ENCODE data around the gene PLCB2.
A peak's percentile ranks its signal among the peaks of the same experiment; 100 is the strongest.

PLCB2 gene

DNA sequence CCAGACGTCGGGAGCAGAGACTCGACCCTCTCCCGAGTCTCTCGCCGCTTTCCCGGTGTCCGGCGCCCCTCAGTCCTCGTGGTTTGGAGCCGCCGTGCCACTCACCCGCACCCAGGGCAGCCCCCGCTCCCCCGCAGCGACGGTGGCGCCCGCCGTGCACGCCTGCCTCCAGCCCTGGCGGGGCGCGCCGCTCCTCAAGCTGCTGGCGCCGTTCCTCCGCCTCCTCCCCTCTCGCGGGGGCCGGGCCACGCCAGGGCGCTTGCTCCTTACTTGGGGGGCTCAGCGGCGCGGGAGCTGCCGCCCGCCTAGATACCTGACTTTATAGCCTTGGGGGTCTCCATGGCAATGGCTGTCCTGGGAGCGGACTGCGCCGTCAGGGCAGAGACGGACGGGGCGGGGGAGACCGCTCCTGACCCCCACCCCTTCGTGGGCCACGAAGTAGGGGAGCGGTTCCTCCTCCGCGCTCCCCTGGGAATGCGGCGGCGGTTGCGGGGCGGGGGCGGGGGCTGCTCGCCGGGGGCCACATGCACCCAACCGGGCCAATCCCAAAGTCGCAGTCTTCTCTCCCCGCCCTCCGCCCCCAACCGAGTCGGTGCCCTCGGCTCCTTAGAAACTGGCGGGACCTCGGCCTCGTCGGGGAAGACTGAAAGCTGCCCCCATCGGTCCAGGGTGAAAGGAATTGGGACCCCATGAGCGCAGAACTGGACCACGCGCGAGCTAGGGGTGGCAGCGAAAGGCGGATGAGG is 24.7 kb downstream of the PLCB2 start, which contains the start of gene ANKRD63:
Gene ANKRD63 (minus strand): TSS at position 196 of the 746 bp plus-strand sequence. CDS start 478 bp downstream, outside the sequence.
- peak; percentile 46 for DNase-seq

DNA sequence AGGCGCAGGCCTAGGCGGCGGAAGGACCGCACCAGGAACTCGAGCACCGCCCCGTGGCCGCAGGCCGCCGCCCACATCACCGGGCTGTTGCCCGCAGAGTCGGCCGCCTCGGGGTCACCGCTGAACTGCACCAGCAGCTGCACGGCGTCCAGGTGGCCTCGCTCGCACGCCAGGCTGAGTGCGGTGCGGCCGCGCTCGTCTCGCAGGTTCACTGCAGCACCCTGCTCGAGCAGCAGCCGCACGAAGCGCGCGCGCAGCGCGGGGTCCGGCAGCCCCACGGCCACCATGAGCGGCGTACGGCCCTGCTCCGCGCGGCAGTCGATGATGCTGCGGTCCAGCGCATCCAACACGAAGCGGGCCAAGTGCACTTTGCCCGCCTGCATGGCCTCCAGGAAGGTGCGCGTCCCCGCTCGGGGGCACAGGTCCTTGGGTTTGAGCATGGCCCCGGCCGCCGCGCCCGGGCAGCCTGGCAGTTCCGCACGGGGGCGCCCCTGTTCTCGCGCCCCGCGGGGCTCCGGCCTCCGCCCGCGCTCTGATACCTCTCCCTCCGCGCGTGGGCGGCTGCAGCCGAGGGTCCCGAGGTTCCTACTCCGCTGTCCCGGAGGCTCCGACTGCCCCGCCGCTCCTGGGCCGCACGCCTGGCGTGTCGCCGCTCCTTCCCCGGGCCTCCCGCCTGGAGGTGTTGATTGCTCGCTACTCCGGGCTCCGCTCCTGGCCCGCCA is 25.4 kb downstream of the PLCB2 start:
- DNase-seq, result peak; percentile 51

DNA sequence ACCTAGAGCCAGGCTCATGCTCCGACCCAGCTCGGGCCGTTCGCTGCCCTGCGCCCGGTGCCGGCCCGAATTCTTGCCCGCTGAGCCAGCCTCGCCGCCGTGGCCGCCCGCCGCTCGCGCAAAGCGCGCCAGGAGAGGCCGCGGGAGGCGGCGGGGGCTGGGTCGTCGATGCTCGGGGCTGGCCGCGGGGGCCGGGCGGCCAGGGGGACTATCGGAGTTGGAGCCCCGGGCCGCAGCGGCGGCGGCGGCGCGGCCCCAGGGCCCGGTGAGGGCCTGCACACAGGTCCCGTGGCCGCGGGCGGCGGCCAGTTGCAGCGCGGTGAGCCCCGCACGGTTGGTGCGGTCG is 26.0 kb downstream of the PLCB2 start:
- no peak for DNase-seq

DNA sequence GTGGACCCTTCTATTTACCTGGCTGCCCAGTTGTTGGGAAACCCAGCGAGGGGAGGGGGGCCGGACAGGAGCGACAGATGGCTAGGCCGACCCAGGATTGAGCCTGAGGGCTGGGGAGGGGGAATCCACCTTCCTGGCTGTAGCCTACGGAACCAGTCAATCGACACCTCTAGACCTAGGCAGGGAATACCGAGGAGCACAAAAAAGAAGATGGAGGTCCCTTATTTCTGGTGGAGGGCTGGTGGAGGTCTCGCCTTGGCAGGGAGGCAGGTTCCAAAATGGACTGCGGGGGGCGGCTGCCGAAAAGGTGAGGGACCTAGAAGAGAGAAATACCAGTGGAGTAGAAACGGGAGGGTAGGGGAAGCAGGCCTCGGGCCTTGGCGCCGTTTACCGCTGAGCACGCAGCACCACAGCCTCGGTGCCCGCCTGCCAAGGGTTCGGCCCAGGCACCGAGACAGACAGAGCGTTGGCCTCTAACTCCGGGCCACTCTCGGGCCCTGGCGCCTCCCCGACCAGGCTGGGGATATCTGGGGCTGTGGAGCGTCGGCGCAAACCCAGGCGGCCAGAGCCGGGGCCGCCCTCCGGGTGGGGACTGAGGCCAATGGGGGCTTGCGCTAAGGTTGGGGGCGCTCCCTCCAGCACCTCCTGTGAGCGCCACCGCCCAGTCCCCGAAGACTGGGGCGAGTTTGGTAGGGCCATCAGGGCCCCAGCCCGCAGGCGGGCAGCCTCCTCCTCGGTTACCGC is 26.5 kb downstream of the PLCB2 start:
- no peak for DNase-seq

DNA sequence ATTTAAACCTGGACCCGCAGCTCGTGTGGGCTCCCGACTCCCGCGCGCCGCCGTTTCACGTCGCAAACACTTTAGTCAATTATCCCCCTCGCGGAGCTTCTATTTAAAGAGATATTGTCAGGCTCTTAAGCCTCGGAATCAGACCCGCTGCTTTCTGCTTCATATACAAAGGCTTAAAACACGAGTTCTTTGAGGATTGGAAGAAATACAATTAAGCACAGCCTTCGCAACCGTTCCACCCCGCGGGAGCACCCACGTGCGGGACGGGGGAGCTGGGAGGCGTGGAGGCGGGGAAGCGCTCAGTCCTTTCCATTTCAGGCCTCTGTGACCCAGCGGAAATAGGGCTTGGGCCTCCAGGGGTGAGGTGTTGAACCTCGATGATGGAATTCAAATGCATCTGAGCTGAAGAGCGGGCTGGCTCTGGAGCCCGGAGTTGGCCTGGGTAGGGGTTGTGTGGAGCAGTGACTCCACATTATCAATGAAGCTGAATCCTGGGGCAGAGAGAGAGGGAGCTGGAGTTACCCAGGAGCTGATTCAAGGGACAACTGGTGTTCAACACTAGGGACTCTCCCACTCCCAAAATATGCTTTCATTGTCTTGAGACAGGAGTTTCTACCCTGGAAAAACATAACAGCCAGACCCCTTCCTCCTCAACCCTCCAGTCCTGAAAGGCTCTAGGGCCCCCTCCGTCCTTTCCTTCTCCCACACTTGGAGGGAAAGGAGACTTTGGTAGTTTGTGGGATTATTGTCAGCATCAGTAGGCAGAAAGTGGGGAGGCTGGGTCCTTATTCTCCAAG is 27.3 kb downstream of the PLCB2 start:
- DNase-seq, result no peak

DNA sequence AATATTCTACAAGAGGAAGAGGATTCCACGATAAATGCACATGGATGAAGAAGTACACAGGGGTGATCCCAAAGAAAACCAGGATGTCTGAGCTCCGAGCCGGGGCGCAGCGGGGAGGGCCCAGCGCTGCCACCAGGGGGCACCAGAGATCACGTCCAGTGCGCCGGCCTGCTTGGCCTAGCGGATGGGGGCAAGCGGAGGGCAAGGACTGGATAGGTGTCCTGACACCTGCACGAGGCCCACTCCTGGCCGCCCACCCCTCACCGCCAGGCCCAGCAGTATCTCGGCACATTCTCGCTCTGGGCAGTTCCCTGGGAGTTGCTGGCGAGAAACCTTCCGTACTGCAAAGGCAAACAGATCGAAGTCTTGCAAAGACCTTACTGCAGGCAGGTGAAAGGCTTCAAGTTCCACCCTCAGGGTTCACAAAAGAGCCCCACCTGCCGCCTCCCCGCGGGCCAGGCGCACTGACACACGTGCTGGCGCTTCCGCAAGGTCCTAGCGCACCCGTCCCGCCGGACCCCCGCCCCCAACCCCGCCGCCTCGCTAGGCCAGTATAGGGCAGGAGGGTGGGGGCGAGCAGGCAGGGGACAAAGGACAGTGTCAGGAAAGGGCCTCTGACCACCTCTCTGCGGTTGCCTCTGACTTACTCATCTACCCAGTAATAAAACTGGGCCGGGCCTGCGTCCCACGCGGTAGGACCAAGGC is 28.1 kb downstream of the PLCB2 start:
- peak; percentile 73 for DNase-seq

DNA sequence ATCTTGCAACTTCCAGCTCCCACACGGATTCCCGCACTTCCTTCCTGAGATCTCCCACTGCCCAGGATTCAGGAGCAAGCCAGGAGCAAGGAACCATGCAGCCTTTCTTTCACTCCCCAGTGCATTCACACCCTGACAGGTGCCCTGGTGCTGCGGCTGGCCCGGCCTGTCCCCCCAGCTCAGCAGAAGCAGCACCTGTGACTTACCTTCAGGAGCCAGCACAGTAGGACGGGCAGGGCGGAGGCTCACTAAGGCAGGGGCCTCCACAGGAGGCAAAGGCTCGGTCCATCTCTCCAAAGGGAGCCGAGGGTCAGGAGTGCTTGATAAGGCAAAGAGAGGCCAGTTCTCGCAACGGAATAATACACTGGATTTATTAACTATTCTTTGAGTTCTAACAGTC is 29.7 kb downstream of the PLCB2 start:
- DNase-seq, result no peak

DNA sequence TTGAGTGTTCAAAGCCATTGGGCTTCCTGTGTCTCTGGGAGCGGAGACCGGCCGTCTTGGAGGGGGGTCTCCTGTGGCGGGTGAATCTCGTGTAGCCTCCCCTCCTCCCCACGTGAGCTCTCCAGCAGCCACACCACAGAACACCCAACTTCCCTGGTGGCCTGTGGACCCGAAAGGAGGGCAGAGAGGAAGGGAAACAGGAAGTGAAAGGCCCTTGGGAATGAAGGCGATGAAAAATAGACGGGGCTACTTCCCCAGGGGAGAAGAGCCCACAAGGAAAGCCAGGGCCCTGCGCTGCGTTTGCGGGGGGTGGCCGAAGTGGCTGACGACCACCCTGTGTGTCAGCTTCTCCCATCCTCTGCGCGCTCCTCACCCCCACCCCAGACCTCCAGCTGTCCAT is 30.3 kb downstream of the PLCB2 start:
- DNase-seq, result no peak

DNA sequence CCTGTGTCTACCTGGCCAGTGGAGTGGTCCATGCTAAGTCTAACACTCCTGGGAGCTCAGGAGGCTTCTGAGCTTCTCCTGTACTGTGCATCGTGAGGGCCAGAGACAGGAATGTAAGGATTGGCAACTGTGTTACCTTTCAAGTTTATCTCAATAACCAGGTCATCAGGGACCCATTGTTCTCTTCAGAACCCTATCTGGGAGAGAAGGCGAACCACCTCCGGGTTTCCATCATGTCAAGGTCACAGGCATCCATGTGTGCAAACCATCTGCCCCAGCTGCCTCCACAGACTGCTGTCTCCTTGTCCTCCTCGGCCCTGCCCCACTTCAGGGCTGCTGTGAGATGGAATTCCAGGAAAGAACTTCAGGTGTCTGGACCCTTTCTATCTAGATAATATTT is 30.8 kb downstream of the PLCB2 start:
- no peak for DNase-seq

DNA sequence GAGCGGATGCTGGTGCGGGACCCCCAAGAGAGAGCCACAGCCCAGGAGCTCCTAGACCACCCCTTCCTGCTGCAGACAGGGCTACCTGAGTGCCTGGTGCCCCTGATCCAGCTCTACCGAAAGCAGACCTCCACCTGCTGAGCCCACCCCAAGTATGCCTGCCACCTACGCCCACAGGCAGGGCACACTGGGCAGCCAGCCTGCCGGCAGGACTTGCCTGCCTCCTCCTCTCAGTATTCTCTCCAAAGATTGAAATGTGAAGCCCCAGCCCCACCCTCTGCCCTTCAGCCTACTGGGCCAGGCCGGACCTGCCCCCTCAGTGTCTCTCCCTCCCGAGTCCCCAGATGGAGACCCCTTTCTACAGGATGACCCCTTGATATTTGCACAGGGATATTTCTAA is 31.8 kb downstream of the PLCB2 start:
- no peak for DNase-seq

DNA sequence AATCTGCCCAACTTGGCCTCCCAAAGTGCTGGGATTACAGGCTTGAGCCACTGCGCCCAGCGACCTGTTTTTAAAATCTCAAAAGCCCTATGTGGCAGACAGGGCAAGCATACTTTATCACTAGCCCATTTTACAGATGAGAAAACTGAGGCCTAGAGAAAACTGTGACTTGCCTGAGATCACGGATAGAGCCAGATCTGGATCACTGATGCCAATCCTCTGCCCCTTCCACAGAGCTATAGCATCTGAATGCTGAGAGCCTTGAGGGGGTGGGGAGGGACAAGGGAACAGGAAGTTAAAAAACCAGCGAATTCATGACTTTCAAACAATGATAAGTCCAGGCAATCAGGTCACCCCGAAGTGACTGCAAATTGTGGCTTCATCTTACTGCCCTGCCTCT is 32.2 kb downstream of the PLCB2 start:
- no peak for DNase-seq

DNA sequence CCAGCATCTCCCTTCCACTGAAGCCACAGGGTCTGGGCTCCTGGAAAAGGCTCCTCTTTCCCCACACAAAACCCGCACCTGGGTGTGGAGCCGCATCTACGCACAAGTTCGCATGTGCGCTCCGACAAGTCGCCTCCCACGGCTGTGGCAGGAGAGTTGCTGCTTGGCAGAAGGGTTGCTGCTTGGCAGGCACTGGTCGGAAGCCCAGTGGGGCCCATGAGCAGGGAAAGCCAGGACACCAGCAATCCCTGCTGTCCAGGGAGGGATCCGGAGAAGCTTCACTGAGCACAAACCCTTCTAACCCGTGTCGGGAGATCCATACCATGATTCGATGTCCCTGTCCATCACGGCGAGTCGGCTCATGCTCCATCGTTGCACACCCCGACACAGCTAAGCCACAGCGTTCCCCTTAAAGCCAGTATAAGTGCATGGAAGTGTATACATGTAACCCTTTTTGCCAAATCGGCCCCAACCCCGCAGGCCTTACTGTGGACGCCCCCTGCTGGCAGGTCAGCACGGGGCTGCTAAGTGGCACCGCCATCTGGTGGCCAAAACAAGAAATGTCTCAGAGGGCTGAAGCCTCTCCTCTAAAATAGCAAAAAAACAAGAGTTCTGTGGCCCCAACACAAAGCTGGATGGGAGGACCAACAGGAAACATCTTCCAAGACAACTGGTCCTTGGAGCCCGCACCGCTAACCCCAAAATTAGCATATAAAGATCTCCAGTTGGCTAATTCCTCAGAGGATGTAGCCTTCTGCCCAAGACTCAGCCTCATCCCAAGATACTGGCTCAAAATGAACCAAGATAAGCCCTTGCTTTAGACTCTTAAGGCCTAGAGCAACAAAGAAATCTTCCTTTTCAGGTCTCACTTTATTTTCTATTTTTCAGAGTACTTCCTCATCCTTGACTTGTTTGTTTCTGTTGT is 33.1 kb downstream of the PLCB2 start:
- peak; percentile 89 for DNase-seq

DNA sequence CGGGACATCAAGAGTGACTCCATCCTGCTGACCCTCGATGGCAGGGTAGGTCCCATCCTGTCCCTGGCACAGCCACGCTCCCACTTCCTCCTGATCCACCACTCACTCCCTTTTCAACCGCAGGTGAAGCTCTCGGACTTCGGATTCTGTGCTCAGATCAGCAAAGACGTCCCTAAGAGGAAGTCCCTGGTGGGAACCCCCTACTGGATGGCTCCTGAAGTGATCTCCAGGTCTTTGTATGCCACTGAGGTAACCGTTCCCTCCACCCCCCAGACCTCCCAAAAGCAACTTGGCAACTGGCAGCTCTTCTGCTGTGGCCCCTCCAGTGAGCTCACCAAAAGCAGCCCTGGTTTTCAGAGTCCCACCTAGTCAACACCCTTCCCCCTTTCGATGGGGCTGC is 34.3 kb downstream of the PLCB2 start:
- no peak for DNase-seq

DNA sequence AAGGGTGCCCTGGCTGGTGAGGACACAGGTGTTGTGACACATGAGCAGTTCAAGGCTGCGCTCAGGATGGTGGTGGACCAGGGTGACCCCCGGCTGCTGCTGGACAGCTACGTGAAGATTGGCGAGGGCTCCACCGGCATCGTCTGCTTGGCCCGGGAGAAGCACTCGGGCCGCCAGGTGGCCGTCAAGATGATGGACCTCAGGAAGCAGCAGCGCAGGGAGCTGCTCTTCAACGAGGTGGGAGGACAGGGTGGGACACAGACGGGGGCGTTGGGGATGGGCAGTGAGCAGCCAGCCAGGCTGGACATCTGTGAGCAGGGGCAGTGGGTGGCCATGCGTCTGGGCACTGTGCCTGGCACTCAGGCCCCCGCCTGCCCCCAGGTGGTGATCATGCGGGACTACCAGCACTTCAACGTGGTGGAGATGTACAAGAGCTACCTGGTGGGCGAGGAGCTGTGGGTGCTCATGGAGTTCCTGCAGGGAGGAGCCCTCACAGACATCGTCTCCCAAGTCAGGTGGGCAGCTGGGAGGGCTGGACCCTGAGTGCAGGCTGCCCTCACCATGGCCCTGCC is 35.2 kb downstream of the PLCB2 start:
- no peak for DNase-seq

DNA sequence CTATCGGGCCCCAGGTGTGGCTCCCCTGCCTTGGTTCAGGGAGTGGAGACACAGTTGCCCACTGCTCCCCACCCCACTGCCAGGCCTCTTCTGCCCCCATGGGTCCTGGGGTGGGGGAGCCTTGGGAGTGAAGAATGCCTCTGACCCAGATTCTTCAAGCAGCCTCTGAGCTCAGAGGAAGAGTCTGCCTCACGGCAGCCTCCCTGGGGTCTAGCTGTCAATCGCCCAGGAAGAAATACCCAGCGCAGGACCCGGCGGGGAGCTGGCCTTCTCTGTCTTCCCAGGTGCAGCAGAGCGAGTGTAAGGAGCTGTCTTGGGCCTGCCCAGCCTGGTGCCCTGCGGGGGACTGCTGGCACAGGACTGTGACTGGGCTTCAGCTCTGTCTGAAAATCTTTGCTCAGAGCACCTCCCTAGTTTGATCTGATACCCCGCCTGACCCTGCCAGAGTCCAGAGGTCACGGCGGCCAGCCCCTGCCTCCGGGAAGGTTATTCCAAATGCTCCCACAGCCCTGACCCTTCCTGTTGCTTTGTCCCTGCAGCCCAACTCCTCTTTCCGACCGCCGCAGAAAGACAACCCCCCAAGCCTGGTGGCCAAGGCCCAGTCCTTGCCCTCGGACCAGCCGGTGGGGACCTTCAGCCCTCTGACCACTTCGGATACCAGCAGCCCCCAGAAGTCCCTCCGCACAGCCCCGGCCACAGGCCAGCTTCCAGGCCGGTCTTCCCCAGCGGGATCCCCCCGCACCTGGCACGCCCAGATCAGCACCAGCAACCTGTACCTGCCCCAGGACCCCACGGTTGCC is 35.9 kb downstream of the PLCB2 start:
- no peak for DNase-seq

DNA sequence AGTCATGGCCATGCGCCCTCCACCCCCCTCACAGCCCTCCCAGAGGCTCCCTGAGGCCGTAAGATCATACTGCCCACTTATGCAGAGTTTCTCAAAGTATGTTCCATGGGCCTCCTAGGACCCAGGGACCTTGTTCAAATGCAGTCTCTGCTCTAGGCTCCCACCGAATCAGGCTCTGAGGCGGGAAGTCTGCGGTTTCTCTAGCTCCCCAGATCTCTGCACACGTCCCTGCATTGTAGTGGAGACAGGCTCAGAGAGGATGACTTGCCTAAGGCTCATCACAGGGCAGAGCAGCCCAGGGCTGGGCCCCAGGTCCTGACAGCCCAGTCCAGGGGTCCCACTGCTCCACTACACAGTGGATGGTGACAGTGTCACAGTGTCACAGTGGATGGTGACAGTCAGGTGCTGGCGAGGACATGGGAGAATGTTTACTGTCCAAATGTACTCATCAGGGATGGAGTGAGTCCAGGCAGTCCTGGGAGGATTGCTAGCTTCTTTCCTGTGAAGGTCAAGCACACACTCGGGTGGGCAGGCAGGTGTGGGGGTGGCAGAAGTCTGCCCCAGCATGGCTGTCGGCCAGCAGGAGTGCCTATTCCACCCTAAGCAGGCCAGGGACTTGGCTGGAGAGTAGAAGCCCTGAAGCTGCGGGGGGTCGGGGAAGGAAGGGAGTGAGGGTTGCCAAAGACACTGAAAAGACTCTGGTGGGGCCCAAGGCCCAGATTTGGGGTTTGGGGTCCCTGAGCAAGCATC is 37.3 kb downstream of the PLCB2 start:
- no peak for DNase-seq

DNA sequence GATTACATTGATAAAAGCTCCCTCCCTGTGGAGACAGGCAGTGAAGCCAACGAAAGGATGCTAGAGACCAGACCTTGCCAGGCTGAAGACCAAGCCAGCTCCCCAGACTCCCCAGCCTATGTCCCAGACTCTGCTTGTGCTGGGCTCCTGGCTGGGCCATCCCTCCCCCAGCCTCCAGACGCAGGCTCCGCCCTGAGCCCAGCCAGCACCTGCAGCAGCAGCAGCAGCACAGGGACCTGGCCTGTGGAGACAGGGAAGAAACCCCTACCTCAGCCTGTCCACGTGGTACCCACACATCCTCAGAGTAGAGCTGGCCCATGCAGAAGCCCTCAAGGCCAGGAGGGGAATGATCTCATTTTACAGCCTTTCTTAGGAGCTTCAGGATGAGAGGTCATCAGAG is 38.1 kb downstream of the PLCB2 start:
- DNase-seq, result no peak

DNA sequence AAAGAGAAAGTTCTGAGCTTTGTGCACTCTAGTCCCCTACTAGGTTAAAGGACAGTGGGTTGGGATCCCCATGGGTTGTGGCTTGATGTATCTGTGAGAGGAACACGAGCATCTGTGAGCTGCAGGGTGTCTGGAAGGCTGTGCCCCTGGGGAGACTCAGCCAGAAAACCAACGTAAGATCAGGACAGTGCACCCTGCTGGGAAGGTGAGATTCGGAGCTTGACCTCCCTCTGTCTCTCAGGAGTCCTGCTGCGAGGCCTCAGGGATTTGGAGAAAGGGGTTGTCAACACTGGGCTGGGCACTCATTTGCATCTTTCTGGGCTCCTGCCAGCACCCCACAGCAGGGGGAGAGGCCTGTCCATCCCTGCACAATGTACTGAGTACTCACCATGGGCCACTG is 40.1 kb downstream of the PLCB2 start:
- no peak for DNase-seq

DNA sequence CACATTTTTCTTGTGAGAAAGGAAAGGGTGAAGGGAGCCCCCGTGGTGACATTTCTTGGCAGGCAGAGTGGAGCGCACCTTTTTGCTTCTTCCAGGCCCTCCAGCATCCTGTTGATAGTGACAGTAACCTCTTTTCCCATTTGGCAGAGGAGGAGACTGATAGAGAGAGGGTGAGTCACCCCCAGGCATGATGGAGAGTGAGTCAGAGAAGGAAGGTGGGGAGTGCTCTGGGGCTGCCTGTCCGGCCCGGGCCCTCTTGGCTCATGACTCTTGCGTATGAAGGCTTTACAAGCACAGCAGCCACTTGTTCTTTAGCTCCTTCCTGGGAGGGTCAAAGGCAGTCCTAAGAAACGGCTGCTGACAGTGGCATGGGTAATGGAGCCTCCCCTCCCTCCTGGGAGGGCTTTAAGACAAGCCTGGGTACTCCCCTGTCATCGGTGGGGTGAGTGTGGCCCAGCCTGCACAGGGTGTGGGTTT is 40.9 kb downstream of the PLCB2 start:
- DNase-seq, result no peak
